ENCODE results near the gene SLC25A30. TPM values are rescaled to one million over a fixed set of nuclear protein-coding genes. Genes with fewer than 3 reads are reported as not detected.

SLC25A30 gene
- total and polyA plus RNA-seq, 8 donors, result 15.2 to 25.1 (median 17.9) TPM

- H3K9me3 ChIP-seq, result peaks cover 0 to 11% of the 10 kb centered on the region in 2 donors
- intact Hi-C loops (cut with DNase I), result no loop called here
- DNase-seq (no peak), ATAC-seq (no peak)
- no peak for TF ChIP-seq CTCF (IDR thresholded peaks at IDR 0.05)
- H3K4me1 ChIP-seq, result no peaks in the 10 kb centered on the region
- no peak overlapping the region for H3K4me3 ChIP-seq
- peaks cover 0 to 3% of the 10 kb centered on the region in 2 donors for H3K27me3 ChIP-seq
- no peak overlapping the region for H3K27ac ChIP-seq
- no peaks in the 10 kb centered on the region for H3K36me3 ChIP-seq
Measured at GRCh38 chr13:45456196-45456972, 38.2 kb upstream of the SLC25A30 start.

GRCh38 chr13:45454204-45454603 is 36.0 kb upstream of the SLC25A30 start:
- TF ChIP-seq CTCF (IDR thresholded peaks at IDR 0.05), result no peak
- Histone ChIP-seq H3K27me3 (no peaks in the 10 kb centered on the region), H3K36me3 (no peaks in the 10 kb centered on the region), H3K4me1 (no peaks in the 10 kb centered on the region), H3K27ac (no peak overlapping the region), H3K4me3 (no peak overlapping the region), H3K9me3 (peaks cover 0 to 11% of the 10 kb centered on the region in 2 donors)
- DNase-seq, result no peak
- intact Hi-C loops (cut with DNase I), result no loop called here
- no peak for ATAC-seq

- TF ChIP-seq CTCF (IDR thresholded peaks at IDR 0.05), result no peak
- DNase-seq (no peak), ATAC-seq (no peak)
- Histone ChIP-seq H3K27ac (no peak overlapping the region), H3K4me1 (no peaks in the 10 kb centered on the region), H3K9me3 (no peaks in the 10 kb centered on the region), H3K36me3 (no peaks in the 10 kb centered on the region), H3K4me3 (no peak overlapping the region), H3K27me3 (no peaks in the 10 kb centered on the region)
- intact Hi-C loops (cut with DNase I), result no loop called here
Measured at GRCh38 chr13:45451282-45451681, 33.1 kb upstream of the SLC25A30 start.

GRCh38 chr13:45448965-45449559 is 30.9 kb upstream of the SLC25A30 start:
- intact Hi-C loops (cut with DNase I), result no loop called here
- no peak overlapping the region for H3K4me3 ChIP-seq
- H3K9me3 ChIP-seq, result no peaks in the 10 kb centered on the region
- TF ChIP-seq CTCF (IDR thresholded peaks at IDR 0.05), result no peak
- H3K36me3 ChIP-seq, result no peaks in the 10 kb centered on the region
- no peak for DNase-seq
- H3K27me3 ChIP-seq, result no peaks in the 10 kb centered on the region
- no peak overlapping the region for H3K27ac ChIP-seq
- H3K4me1 ChIP-seq, result no peaks in the 10 kb centered on the region
- no peak for ATAC-seq

- no peaks in the 10 kb centered on the region for H3K4me1 ChIP-seq
- H3K4me3 ChIP-seq, result no peak overlapping the region
- ATAC-seq (no peak), DNase-seq (no peak)
- no peak overlapping the region for H3K27ac ChIP-seq
- no peaks in the 10 kb centered on the region for H3K9me3 ChIP-seq
- H3K27me3 ChIP-seq, result no peaks in the 10 kb centered on the region
- TF ChIP-seq CTCF (IDR thresholded peaks at IDR 0.05), result no peak
- intact Hi-C loops (cut with DNase I), result no loop called here
- no peaks in the 10 kb centered on the region for H3K36me3 ChIP-seq
Measured at GRCh38 chr13:45447050-45447661, 29.0 kb upstream of the SLC25A30 start.

All from left lung (tissue), 10 donors.